A549 (cell line): ENCODE data around the gene OR10A5. TPM values are rescaled to one million over a fixed set of nuclear protein-coding genes. Genes with fewer than 3 reads are reported as not detected.

Experiments used
- ATAC-seq, 2 experiments: fragments of 200-7000 bp in 1 of 2; fragments of >200 bp in 1 of 2; cut with Nextera tagmentation in 1 of 2; cut with Tn5 transposase in 1 of 2; 3 replicates each; pipeline versions ENCODE4 v1.8.0 to v1.9.1; 2018 to 2020; ENCODE audit warnings: mild to moderate bottlenecking in 1 of 2, moderate library complexity in 1 of 2
- CTCF ChIA-PET: fragments of 300-600 bp; sonication (Branson Sonifier 250); formaldehyde crosslinking; extraction: SDS; loops from one replicate; lab custom pipeline; 2021; ENCODE audit warnings: antibody characterized with exemption, inconsistent platforms; lab: Yijun Ruan, JAX
- POLR2A ChIA-PET: fragments of 350-600 bp; formaldehyde crosslinking; extraction: SDS; loops from one replicate; lab custom pipeline; 2021; ENCODE audit warnings: antibody characterized with exemption, inconsistent platforms; lab: Yijun Ruan, JAX
- DNase-seq, 2 experiments: peaks; one replicate each; pipeline versions ENCODE4 v3.0.0 to v3.0.0-alpha.2; 2011 to 2016; ENCODE audit warnings: low read depth in 1 of 2, low spot score in 1 of 2
- FAIRE-seq: peaks from 2 replicates; lab custom pipeline; 2011; peaks lifted over from hg19 to GRCh38; lab: Jason Lieb, UNC
- H3K27ac ChIP-seq, 2 experiments: fragments of >200 bp; sonication (Bioruptor Twin); formaldehyde crosslinking; 3 replicates each; pipeline ENCODE4 v1.5.1; 2016 to 2017
- H3K4me1 ChIP-seq: fragments of >200 bp; sonication (Bioruptor Twin); formaldehyde crosslinking; 3 replicates; pipeline ENCODE4 v1.6.1; 2016
- H3K4me2 ChIP-seq: fragments of >200 bp; sonication (Bioruptor Twin); formaldehyde crosslinking; 3 replicates; pipeline ENCODE4 v1.6.1; 2016
- H3K4me3 ChIP-seq: fragments of >200 bp; sonication (Bioruptor Twin); formaldehyde crosslinking; 3 replicates; pipeline ENCODE4 v1.5.1; 2016
- H3K9me3 ChIP-seq: fragments of >200 bp; sonication (Bioruptor Twin); formaldehyde crosslinking; 3 replicates; pipeline ENCODE4 v1.6.1; 2016
- CBX2 ChIP-seq: fragments of 200-600 bp; sonication (generic); IDR thresholded peaks from 2 replicates; pipeline ENCODE4 v1.6.1; 2016; ENCODE audit warnings: low read depth, mild to moderate bottlenecking, borderline replicate concordance
- CBX8 ChIP-seq: fragments of 200-600 bp; sonication (generic); IDR thresholded peaks from 2 replicates; pipeline ENCODE4 v1.6.1; 2016
- CEBPB ChIP-seq, 2 experiments: fragments of >200 bp in 1 of 2; sonication (Bioruptor Twin) in 1 of 2; formaldehyde crosslinking in 1 of 2; IDR thresholded peaks; 2 replicates each; pipeline ENCODE4 v1.6.1; 2012 to 2016
- EHF ChIP-seq: fragments of 250-450 bp; sonication (Bioruptor Pico); IDR thresholded peaks from 2 replicates; pipeline ENCODE4 v1.5.0; 2020; ENCODE audit warnings: mild to moderate bottlenecking
- ELK1 ChIP-seq: fragments of 150-350 bp; IDR thresholded peaks from 2 replicates; pipeline ENCODE4 v1.6.1; 2014; ENCODE audit warnings: low read depth, mild to moderate bottlenecking, low read length
- FOSL2 ChIP-seq, 2 experiments: fragments of 450-650 bp in 1 of 2; fragments of >200 bp in 1 of 2; sonication (Bioruptor Twin) in 1 of 2; formaldehyde crosslinking; IDR thresholded peaks; 2 replicates each; pipeline versions ENCODE4 v1.5.0 to v1.6.1; 2016 to 2020; ENCODE audit warnings: mild to moderate bottlenecking in 1 of 2, moderate library complexity in 1 of 2
- GATA3 ChIP-seq: IDR thresholded peaks from 2 replicates; pipeline ENCODE4 v1.6.1; 2012; ENCODE audit warnings: borderline replicate concordance
- HEYL ChIP-seq: fragments of 250-450 bp; sonication (Bioruptor Pico); IDR thresholded peaks from 2 replicates; pipeline ENCODE4 v1.8.0; 2021; ENCODE audit warnings: mild to moderate bottlenecking, moderate library complexity
- HOXA7 ChIP-seq: fragments of 250-450 bp; sonication (Bioruptor Pico); IDR thresholded peaks from 2 replicates; pipeline ENCODE4 v1.5.0; 2020; ENCODE audit warnings: mild to moderate bottlenecking, moderate library complexity
- KDM1A ChIP-seq: fragments of 200-600 bp; sonication (generic); IDR thresholded peaks from 2 replicates; pipeline ENCODE4 v1.6.1; 2016; ENCODE audit warnings: low read depth, mild to moderate bottlenecking
- MAFK ChIP-seq: fragments of 450-650 bp; IDR thresholded peaks from 2 replicates; pipeline ENCODE4 v1.6.1; 2014; ENCODE audit not compliant: partially characterized antibody
- MAX ChIP-seq: IDR thresholded peaks from 2 replicates; pipeline ENCODE4 v1.6.1; 2012
- NFE2L2 ChIP-seq: fragments of 150-350 bp; conservative IDR thresholded peaks from 2 replicates; pipeline ENCODE4 v1.6.1; 2014; ENCODE audit warnings: low read length
- NPAS2 ChIP-seq: fragments of 250-450 bp; sonication (Bioruptor Pico); IDR thresholded peaks from 2 replicates; pipeline ENCODE4 v1.8.0; 2022; ENCODE audit warnings: mild to moderate bottlenecking, moderate library complexity, borderline replicate concordance
- NR3C1 ChIP-seq: fragments of >200 bp; sonication (Bioruptor Twin); formaldehyde crosslinking; IDR thresholded peaks from 3 replicates; pipeline ENCODE4 v1.6.1; 2017
- PHF8 ChIP-seq: fragments of 200-600 bp; sonication (generic); IDR thresholded peaks from 2 replicates; pipeline ENCODE4 v1.6.1; 2016; ENCODE audit warnings: low read depth, mild to moderate bottlenecking, antibody characterized with exemption, moderate library complexity, borderline replicate concordance
- POLR2A ChIP-seq: IDR thresholded peaks from 2 replicates; pipeline ENCODE4 v1.6.1; 2012; ENCODE audit warnings: mild to moderate bottlenecking, low read length
- POLR2AphosphoS2 ChIP-seq: conservative IDR thresholded peaks from 2 replicates; pipeline ENCODE4 v1.6.1; 2012; ENCODE audit warnings: low read length, improper control_type of control experiment, inconsistent platforms
- RAD21 ChIP-seq, 2 experiments: fragments of >200 bp in 1 of 2; sonication (Bioruptor Twin) in 1 of 2; formaldehyde crosslinking in 1 of 2; IDR thresholded peaks in 1 of 2; conservative IDR thresholded peaks in 1 of 2; 2 replicates in 1 of 2; 3 replicates in 1 of 2; pipeline ENCODE4 v1.6.1; 2012 to 2018; ENCODE audit warnings: inconsistent platforms in 1 of 2
- SMC3 ChIP-seq: fragments of >200 bp; sonication (Bioruptor Twin); formaldehyde crosslinking; IDR thresholded peaks from 3 replicates; pipeline ENCODE4 v1.6.1; 2018; ENCODE audit warnings: inconsistent platforms
- SREBF2 ChIP-seq: fragments of 450-650 bp; IDR thresholded peaks from 2 replicates; pipeline ENCODE4 v1.6.1; 2014; ENCODE audit warnings: mild to moderate bottlenecking, moderate library complexity
- TP53 ChIP-seq: fragments of 250-450 bp; sonication (Bioruptor Pico); IDR thresholded peaks from 2 replicates; pipeline ENCODE4 v1.5.0; 2021; ENCODE audit warnings: mild to moderate bottlenecking, moderate library complexity
- USF2 ChIP-seq: fragments of 450-650 bp; IDR thresholded peaks from 2 replicates; pipeline ENCODE4 v1.6.1; 2014; ENCODE audit warnings: antibody characterized with exemption
- ZSCAN20 ChIP-seq: fragments of 250-450 bp; sonication (Bioruptor Pico); IDR thresholded peaks from 2 replicates; pipeline ENCODE4 v1.8.0; 2022; ENCODE audit warnings: mild to moderate bottlenecking, moderate library complexity
- WGBS: methylation state at CpG from one replicate; pipeline ENCODE4 v1.1.6; 2017; ENCODE audit errors: missing lambda C conversion rate; 5-methylcytosine and 5-hydroxymethylcytosine counted together
- polyA plus RNA-seq, 4 experiments: library from polyadenylated mRNA; depleted of rRNA in 3 of 4; stranded (reverse); fragments of >200 nt; fragmentation: RNase III in 1 of 4; extraction: RNeasy Plus Mini Kit Qiagen cat#74134 plus additional on column Dnase treatment in 1 of 4; gene quantifications; 2 replicates in 3 of 4; 3 replicates in 1 of 4; pipeline ENCODE4 v1.2.3, GENCODE V29; 2011 to 2017

OR10A5 gene
- polyA plus RNA-seq, 2 of the 4 experiments (the other 2 are of a cell fraction): not detected

GRCh38 chr11:6888830-6889229 lies 43.3 kb downstream of the OR10A5 start:
- no peak for FAIRE-seq
- ChIA-PET POLR2A (no interaction called here), CTCF (no interaction called here)
- TF ChIP-seq MAX: no peak
- no peak for TF ChIP-seq ELK1
- TF ChIP-seq ZSCAN20 (CRISPR knock-in tag): no peak
- no peak for TF ChIP-seq GATA3
- TF ChIP-seq TP53: no peak
- no peak for TF ChIP-seq USF2
- no peak for TF ChIP-seq FOSL2 (IDR thresholded peaks at IDR 0.05)
- no peak for TF ChIP-seq FOSL2 (CRISPR knock-in tag; IDR thresholded peaks at IDR 0.05)
- no peak for TF ChIP-seq CBX8
- TF ChIP-seq CBX2: no peak
- no peak for TF ChIP-seq EHF (CRISPR knock-in tag)
- TF ChIP-seq HEYL (CRISPR knock-in tag): no peak
- TF ChIP-seq SMC3: no peak
- no peak for TF ChIP-seq HOXA7
- TF ChIP-seq NPAS2 (CRISPR knock-in tag): no peak
- no peak for TF ChIP-seq POLR2AphosphoS2
- DNase-seq: no peak
- 18% methylated on average over 4 of the region's 4 CpGs for WGBS
- no peaks in the 10 kb centered on the region for H3K9me3 ChIP-seq
- H3K27ac ChIP-seq: no peak overlapping the region
- H3K4me3 ChIP-seq: no peak overlapping the region
- no peaks in the 10 kb centered on the region for H3K4me1 ChIP-seq
- no peak for ATAC-seq
- no peak overlapping the region for H3K4me2 ChIP-seq

GRCh38 chr11:6889835-6890234 lies 44.4 kb downstream of the OR10A5 start:
- DNase-seq (no peak), ATAC-seq (no peak), FAIRE-seq (no peak)
- H3K4me1 ChIP-seq: no peaks in the 10 kb centered on the region
- ChIA-PET POLR2A (no interaction called here), CTCF (interaction anchor here (0.7 kb wide), 1 partner anchor 26 kb away, joined by 5 read pairs; no protein-coding TSS in a partner anchor)
- no peaks in the 10 kb centered on the region for H3K9me3 ChIP-seq
- no peak overlapping the region for H3K4me3 ChIP-seq
- 10% methylated on average over 1 of the region's 1 CpG for WGBS
- H3K27ac ChIP-seq: no peak overlapping the region
- TF ChIP-seq TP53 (no peak), MAFK (no peak), NR3C1 (no peak)
- H3K4me2 ChIP-seq: no peak overlapping the region

- no peaks in the 10 kb centered on the region for H3K9me3 ChIP-seq
- POLR2A ChIA-PET: no interaction called here
Observed at GRCh38 chr11:6892400-6892799, 46.9 kb downstream of the OR10A5 start, which contains the start of gene OR2D2. Gene OR2D2, minus strand, starts transcription at chr11:6892500. Its CDS starts 0 bp downstream, at chr11:6892500.

More at GRCh38 chr11:6892400-6892799, 46.9 kb downstream of the OR10A5 start, which contains the start of gene OR2D2:
- WGBS: 0% methylated on average over 2 of the region's 2 CpGs
- CTCF ChIA-PET: no interaction called here
- no peak within 1 kb of the TSS for H3K4me3 ChIP-seq
- no peaks in the 10 kb centered on the region for H3K4me1 ChIP-seq
- TF ChIP-seq HEYL (CRISPR knock-in tag) (no peak), GATA3 (no peak), NFE2L2 (no peak), POLR2A (no peak), SREBF2 (no peak), KDM1A (no peak), ELK1 (no peak), PHF8 (no peak), USF2 (no peak), CBX2 (no peak), RAD21 (conservative IDR thresholded peaks at IDR 0.05 in 1 of 2, IDR thresholded peaks at IDR 0.05 in 1 of 2) (no peak), MAX (no peak), CEBPB (IDR thresholded peaks at IDR 0.05) (no peak)
- no peak within 1 kb of the TSS for H3K4me2 ChIP-seq
- no peak for DNase-seq
- ATAC-seq: no peak
- H3K27ac ChIP-seq: no peak within 1 kb of the TSS
- no peak for FAIRE-seq
